OCI-LY3 (cell line): ENCODE results near the gene TAL1.

ENCODE experiments used
- H2AFZ ChIP-seq: fragments of 200-600, 300-600 bp; shearing (Covaris generic); 2 replicates; pipeline ENCODE4 v1.6.0; 2014; ENCODE audit warnings: antibody characterized with exemption, low read depth, low read length
- H3K27ac ChIP-seq: fragments of 200-600, 300-600 bp; sonication (generic); 2 replicates; pipeline ENCODE4 v1.5.1; 2014; ENCODE audit warnings: mild to moderate bottlenecking, low read length, moderate library complexity, mixed read lengths
- H3K27me3 ChIP-seq: fragments of 200-600, 300-600 bp; sonication (generic); 2 replicates; pipeline ENCODE4 v1.6.1; 2014; ENCODE audit warnings: low read depth, low read length, mixed read lengths
- H3K36me3 ChIP-seq: fragments of 200-600, 300-600 bp; sonication (generic); replicated peaks from 2 replicates; pipeline ENCODE3; 2014; ENCODE audit warnings: low read depth, low read length, mixed read lengths
- H3K4me1 ChIP-seq: fragments of 300-600, 200-600 bp; sonication (generic); 2 replicates; pipeline ENCODE4 v1.6.1; 2014; ENCODE audit warnings: low read length, mixed read lengths
- H3K4me2 ChIP-seq: fragments of 200-600, 300-600 bp; sonication (generic); 2 replicates; pipeline ENCODE4 v1.6.1; 2014; ENCODE audit warnings: low read length, mixed read lengths
- H3K4me3 ChIP-seq: fragments of 300-600, 200-600 bp; sonication (generic); 2 replicates; pipeline ENCODE4 v1.5.1; 2014; ENCODE audit warnings: antibody characterized with exemption, mild to moderate bottlenecking, low read length, moderate library complexity
- H3K79me2 ChIP-seq: fragments of 300-600, 200-600 bp; shearing (Covaris generic); 2 replicates; pipeline ENCODE4 v1.6.1; 2014; ENCODE audit warnings: mild to moderate bottlenecking, low read length, mixed read lengths
- H3K9ac ChIP-seq: fragments of 300-600, 200-600 bp; shearing (Covaris generic); 2 replicates; pipeline ENCODE4 v1.6.0; 2014; ENCODE audit warnings: mild to moderate bottlenecking, low read length, moderate library complexity
- H3K9me3 ChIP-seq: fragments of 200-600, 300-600 bp; shearing (Covaris generic); 2 replicates; pipeline ENCODE4 v1.6.1; 2014; ENCODE audit warnings: low read length, mixed read lengths; ENCODE audit not compliant: insufficient read depth
- H4K20me1 ChIP-seq: fragments of 200-600, 300-600 bp; sonication (generic); 2 replicates; pipeline ENCODE4 v1.6.1; 2016; ENCODE audit warnings: low read length, mixed read lengths; ENCODE audit not compliant: insufficient read depth
- EZH2phosphoT487 ChIP-seq: fragments of 200-600 bp; shearing (Covaris generic); IDR thresholded peaks from 2 replicates; pipeline ENCODE4 v1.6.1; 2018; ENCODE audit warnings: antibody characterized with exemption, mixed run types, low read depth
- TF ChIP-seq, protein P1 (sequence below): fragments of 200-600, 300-600 bp; sonication (generic); IDR thresholded peaks from 2 replicates; pipeline ENCODE4 v1.5.1; 2014; ENCODE audit warnings: antibody characterized with exemption, low read length, low read depth

Gene TAL1

GRCh38 chr1:47231301-47232186 lies 481 bp downstream of the TAL1 start:
- Histone ChIP-seq H4K20me1 (no peaks in the 10 kb centered on the region), H3K79me2 (no peaks in the 10 kb centered on the region), H3K27me3 (no peaks in the 10 kb centered on the region), H3K4me2 (no peak overlapping the region), H3K4me1 (no peaks in the 10 kb centered on the region), H3K9me3 (no peaks in the 10 kb centered on the region), H3K9ac (no peak overlapping the region), H2AFZ (no peak overlapping the region), H3K36me3 (no peaks in the 10 kb centered on the region), H3K27ac (no peak overlapping the region), H3K4me3 (no peak overlapping the region)
- TF ChIP-seq, protein P1, sequence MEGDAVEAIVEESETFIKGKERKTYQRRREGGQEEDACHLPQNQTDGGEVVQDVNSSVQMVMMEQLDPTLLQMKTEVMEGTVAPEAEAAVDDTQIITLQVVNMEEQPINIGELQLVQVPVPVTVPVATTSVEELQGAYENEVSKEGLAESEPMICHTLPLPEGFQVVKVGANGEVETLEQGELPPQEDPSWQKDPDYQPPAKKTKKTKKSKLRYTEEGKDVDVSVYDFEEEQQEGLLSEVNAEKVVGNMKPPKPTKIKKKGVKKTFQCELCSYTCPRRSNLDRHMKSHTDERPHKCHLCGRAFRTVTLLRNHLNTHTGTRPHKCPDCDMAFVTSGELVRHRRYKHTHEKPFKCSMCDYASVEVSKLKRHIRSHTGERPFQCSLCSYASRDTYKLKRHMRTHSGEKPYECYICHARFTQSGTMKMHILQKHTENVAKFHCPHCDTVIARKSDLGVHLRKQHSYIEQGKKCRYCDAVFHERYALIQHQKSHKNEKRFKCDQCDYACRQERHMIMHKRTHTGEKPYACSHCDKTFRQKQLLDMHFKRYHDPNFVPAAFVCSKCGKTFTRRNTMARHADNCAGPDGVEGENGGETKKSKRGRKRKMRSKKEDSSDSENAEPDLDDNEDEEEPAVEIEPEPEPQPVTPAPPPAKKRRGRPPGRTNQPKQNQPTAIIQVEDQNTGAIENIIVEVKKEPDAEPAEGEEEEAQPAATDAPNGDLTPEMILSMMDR, result no peak
- no peak for TF ChIP-seq EZH2phosphoT487

DNA sequence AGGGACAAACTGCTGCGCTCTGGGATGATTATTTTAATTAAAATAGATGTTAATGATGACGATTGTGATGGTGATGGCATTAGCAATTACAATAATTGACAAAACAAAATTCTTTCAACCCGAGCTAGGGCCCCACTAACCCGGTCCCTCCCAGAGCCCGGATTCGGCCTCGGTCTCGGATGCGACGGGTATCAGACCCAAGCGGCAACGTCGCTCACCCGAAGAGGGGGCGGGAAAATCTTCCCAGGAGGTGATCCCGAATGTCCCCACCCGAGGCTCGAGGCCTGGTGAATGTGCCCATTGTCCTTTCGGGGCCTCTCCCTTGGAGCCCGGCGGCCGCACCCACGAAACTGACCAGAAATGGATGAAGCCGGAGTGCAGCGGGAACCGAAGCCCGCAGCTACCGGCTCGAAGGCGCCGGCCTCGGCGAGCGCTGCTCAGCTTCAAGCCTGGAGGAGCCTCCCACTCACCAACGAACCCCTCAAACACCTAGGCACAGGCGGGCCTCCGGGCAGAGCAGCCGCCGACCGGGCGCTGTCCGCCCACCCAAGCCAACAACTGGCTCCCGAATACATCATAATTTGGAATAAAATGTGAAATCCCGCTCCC lies 1.2 kb downstream of the TAL1 start:
- no peaks in the 10 kb centered on the region for H3K4me1 ChIP-seq
- no peaks in the 10 kb centered on the region for H4K20me1 ChIP-seq
- H3K4me3 ChIP-seq, result no peak overlapping the region
- H3K4me2 ChIP-seq, result no peak overlapping the region
- H3K27me3 ChIP-seq, result no peaks in the 10 kb centered on the region
- no peaks in the 10 kb centered on the region for H3K9me3 ChIP-seq
- H3K27ac ChIP-seq, result no peak overlapping the region
- H2AFZ ChIP-seq, result no peak overlapping the region
- no peaks in the 10 kb centered on the region for H3K36me3 ChIP-seq
- no peaks in the 10 kb centered on the region for H3K79me2 ChIP-seq
- TF ChIP-seq, protein P1, result no peak
- no peak for TF ChIP-seq EZH2phosphoT487
- H3K9ac ChIP-seq, result no peak overlapping the region

DNA sequence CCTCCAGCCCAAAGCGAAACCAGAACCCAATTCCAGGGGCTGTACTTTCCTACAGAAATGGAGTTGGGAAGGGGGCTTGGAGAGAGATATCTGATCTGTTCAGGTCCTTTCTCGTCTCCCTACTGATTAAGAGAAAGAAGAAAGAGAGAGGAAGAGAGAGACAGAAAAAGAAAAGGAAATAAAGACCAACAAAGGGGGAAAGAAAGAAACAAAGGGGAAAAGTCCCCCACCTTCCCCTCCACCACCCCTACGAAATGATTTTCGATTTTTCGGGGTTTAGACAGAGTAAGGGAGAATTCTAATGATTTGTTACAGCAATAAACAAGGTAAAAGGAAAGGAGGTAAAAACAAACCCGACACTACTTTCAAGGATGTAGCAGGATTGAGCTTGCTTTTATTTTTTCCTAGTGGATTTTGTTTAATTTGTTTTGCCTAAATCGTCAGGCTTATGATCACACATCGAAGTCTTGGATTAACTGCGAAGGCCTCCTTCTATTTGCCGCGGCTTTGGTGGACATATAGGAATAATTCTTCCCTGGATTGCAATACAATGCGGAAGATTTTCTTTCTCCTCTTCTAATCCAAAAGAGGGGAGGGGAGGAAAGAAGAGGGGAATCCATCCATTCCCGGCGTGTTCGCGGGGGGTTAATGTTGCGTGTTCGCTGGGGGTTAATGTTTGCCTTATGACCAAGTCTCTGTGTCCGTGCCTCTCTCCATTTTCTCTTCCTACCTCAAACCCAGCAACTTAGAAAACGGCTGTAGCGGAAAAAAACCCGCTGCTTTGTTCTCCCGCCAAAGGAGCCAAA lies 1.9 kb downstream of the TAL1 start:
- no peak overlapping the region for H3K27ac ChIP-seq
- TF ChIP-seq, protein P1, result no peak
- TF ChIP-seq EZH2phosphoT487, result no peak
- H3K36me3 ChIP-seq, result no peaks in the 10 kb centered on the region
- H3K4me3 ChIP-seq, result no peak overlapping the region
- no peaks in the 10 kb centered on the region for H4K20me1 ChIP-seq
- no peaks in the 10 kb centered on the region for H3K4me1 ChIP-seq
- H3K4me2 ChIP-seq, result no peak overlapping the region
- no peaks in the 10 kb centered on the region for H3K9me3 ChIP-seq
- H3K9ac ChIP-seq, result no peak overlapping the region
- H3K79me2 ChIP-seq, result no peaks in the 10 kb centered on the region
- H3K27me3 ChIP-seq, result no peaks in the 10 kb centered on the region
- no peak overlapping the region for H2AFZ ChIP-seq
